Choroid plexus epithelial cell (primary cell): ENCODE measurements around the gene MSMP.

ENCODE experiments used
- DNase-seq: peaks from one replicate; pipeline ENCODE4 v3.0.0-alpha.2; 2010; ENCODE audit warnings: low read depth
- H3K4me3 ChIP-seq: 2 replicates; pipeline ENCODE4 v1.5.1; 2011; ENCODE audit warnings: low read depth, mild to moderate bottlenecking, control low read depth, low read length, moderate library complexity
- TF ChIP-seq, protein P1 (sequence below): conservative IDR thresholded peaks from 2 replicates; pipeline ENCODE4 v1.5.1; 2011; ENCODE audit warnings: low read depth, mild to moderate bottlenecking, control low read depth, inconsistent platforms, low read length, moderate library complexity

The MSMP gene

DNA sequence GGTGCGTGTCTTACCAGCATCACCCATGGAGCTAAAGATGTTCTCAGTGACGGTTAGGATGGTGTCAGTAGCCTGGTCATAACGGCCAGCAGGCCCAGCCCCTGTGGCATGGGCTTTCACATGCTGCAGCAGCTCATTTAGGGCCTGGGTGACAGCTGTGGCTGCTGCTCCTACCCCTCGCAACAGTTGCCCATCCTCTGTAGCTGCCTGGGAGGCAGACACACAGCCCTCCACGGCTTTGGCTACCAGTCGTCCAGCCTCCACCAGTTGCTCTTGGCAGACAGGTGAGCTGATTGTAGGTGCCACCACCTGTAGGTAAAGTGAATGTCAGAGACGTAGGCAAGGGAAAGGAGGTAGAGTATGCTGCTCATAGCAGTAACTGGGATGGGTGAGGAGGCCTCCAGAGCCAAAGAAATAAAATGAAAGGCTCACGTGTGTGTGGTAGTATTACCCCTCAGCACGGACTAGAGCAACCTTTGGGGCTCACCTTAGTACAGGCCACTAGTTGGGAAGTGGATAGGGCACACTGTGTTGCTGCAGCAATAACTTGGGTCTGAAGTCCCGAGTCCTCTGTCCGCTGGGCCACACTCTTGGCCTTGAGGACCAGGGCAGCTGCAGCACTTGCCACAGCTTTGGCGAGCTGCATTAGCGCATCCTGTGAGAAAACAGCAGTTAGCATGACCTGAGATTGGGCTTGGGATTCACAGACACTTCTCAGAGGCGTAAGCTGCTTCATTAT lies 36.8 kb downstream of the MSMP start:
- H3K4me3 ChIP-seq = no peak overlapping the region
- no peak for DNase-seq
- TF ChIP-seq, protein P1, sequence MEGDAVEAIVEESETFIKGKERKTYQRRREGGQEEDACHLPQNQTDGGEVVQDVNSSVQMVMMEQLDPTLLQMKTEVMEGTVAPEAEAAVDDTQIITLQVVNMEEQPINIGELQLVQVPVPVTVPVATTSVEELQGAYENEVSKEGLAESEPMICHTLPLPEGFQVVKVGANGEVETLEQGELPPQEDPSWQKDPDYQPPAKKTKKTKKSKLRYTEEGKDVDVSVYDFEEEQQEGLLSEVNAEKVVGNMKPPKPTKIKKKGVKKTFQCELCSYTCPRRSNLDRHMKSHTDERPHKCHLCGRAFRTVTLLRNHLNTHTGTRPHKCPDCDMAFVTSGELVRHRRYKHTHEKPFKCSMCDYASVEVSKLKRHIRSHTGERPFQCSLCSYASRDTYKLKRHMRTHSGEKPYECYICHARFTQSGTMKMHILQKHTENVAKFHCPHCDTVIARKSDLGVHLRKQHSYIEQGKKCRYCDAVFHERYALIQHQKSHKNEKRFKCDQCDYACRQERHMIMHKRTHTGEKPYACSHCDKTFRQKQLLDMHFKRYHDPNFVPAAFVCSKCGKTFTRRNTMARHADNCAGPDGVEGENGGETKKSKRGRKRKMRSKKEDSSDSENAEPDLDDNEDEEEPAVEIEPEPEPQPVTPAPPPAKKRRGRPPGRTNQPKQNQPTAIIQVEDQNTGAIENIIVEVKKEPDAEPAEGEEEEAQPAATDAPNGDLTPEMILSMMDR = no peak

DNA sequence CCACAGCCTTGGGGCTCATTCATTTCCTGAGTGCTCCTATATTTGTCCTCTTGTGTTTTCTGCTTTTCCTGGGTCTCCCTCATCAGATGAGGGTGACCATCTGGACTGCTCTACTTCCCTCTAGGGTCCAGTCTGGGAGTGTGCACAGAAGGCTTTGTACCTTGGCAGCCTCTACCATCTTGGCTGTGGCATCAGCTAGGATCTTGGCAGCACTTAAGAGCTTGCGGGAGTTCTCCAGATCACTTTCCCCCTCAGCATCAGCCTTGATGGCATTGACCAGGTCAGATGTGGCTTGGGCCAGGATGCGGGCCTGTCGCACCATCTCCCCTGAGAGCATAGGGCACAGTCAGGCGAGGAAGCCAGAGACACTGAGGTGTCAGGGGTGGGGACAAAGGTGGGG lies 37.8 kb downstream of the MSMP start:
- H3K4me3 ChIP-seq = no peak overlapping the region
- TF ChIP-seq, protein P1 = peak; percentile 20
- DNase-seq = no peak

DNA sequence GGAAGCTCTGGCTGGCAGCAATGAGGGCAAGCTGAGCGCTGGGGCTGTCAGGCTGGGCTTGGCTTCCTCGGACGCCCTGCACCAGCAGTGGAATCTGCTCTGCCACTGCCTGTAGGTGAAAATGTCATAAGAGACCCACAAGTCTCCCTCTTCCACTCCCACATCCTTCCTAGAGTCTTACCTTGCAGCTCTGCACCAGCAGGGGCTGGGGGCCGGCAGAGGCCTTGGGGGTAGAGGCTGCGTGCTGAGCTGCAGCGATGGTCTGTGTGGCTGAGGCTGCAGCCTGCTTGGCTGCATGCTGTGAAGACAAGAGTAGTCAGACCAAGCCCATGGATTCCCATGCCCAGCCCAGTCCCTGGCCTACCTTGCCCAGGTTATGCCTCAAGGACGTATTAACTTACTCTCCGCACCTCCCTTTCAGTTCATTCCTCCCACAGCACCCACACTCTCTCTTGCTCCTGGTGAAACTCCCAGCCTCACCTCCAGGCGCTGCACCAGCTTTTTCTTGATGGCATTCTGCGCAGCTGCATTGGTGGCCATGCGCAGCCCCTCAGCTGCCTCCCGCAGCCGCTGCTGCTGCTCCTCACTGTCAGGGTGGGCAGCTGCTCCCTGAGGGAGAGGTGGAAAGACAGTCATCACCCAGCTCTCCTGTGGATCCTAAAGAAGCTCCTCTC lies 39.4 kb downstream of the MSMP start:
- DNase-seq = no peak
- H3K4me3 ChIP-seq = no peak overlapping the region
- TF ChIP-seq, protein P1 = no peak

DNA sequence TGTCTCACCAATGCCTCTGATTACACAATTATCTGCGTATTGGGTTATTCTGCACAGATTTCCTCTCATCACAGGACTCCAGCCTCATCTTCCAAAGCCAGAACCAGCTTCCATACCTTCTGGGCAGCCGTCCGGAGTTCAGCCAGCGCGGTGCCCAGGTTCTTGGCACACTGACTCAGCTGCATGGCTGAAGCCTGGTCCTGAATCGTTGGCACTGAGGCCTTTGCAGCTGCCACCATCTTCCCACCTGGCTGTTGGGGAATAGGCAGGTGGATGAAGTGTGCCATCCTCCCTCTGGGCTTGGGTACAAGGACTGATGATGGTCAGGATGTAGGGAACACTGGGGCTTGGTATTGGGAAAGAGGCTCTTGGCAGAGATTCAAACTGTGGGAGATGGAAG lies 40.0 kb downstream of the MSMP start:
- TF ChIP-seq, protein P1 = no peak
- no peak for DNase-seq
- no peak overlapping the region for H3K4me3 ChIP-seq

DNA sequence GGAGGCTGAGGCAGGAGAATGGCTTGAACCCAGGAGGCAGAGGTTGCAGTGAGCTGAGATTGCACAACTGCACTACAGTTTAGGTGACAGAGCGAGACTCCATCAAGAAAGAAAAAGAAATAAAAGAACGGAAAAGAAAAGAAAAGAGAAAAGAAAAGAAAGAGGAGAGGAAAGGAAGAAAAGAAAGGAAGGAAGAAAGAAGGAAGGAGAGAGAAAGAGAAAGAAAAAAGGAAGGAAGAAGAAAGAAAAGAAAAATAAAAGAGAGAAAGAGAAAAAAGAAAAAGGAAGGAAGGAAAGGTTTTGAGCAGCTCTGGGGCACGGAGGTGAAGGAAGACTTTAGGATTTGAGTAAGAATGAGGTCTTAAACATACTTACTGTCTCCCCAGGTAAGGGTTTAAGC lies 40.5 kb downstream of the MSMP start:
- TF ChIP-seq, protein P1 = no peak
- no peak overlapping the region for H3K4me3 ChIP-seq
- no peak for DNase-seq

DNA sequence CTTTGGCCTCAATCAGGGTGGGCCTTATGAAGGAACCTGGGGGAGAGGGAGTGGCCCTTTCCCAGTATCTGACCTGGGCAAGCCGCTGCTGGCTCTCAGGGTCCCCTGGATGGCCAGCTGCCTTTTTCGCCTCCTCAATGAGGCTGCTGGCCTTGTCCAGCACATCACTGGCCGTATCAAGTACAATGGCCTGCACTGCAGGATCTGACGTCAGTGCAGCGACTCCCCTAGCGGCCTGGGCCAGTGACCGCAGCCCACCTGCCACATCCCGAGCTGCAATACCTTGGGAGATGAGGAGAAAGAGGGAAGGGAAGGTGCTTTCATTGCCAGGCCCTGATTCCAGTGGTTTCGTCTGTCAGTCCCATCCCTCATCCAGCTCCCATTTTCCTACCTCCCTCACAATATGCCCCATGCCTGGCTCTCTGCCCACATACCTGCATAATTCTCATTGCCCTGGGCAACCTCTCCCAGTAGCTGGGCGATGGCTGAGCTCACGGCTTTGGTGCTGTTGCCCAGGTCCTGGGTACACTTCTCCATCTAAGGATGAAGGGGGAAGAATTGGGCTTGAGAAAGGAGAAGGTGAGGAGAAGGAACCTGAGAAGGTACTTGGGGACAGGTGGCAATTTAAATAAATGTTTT lies 41.2 kb downstream of the MSMP start:
- TF ChIP-seq, protein P1 = no peak
- H3K4me3 ChIP-seq = no peak overlapping the region
- DNase-seq = no peak
